HepG2 (cell line): Measurements from ENCODE around the gene PACS2. TPM values are rescaled to one million over a fixed set of nuclear protein-coding genes. Genes with fewer than 3 reads are reported as not detected.

Experiments
- ATAC-seq: fragments of 200-7000 bp; cut with Tn5 transposase; 3 replicates; pipeline ENCODE4 v1.9.1; 2020; ENCODE audit warnings: mild to moderate bottlenecking, moderate library complexity
- BruUV-seq: library from RNA; stranded (reverse); fragments of 400-500 nt; replicated peaks from 2 replicates; lab custom pipeline; 2021; lab: Mats Ljungman, UMichigan
- CTCF ChIA-PET: fragments of 300-600 bp; formaldehyde crosslinking; extraction: SDS; loops from one replicate; lab custom pipeline; 2021; ENCODE audit warnings: low total read pairs, inconsistent platforms, low intra/inter-chr PET ratio; lab: Yijun Ruan, JAX
- POLR2A ChIA-PET: fragments of 350-600 bp; sonication (Branson Sonifier 250); formaldehyde crosslinking; loops from one replicate; lab custom pipeline; 2020; ENCODE audit warnings: antibody characterized with exemption, inconsistent platforms; lab: Yijun Ruan, JAX
- DNase-seq: peaks from one replicate; pipeline ENCODE4 v3.0.0-alpha.2; 2015; ENCODE audit warnings: low spot score
- FAIRE-seq: peaks from 3 replicates; lab custom pipeline; 2011; peaks lifted over from hg19 to GRCh38; lab: Jason Lieb, UNC
- H2AFZ ChIP-seq: one replicate; pipeline ENCODE4 v1.6.1; 2011; ENCODE audit warnings: low read length, inconsistent platforms
- H3K27ac ChIP-seq: fragments of 300-600 bp; 3 replicates; pipeline ENCODE4 v1.8.0; 2011; ENCODE audit warnings: mixed run types, mild to moderate bottlenecking, mixed read lengths, low read length, inconsistent platforms; ENCODE audit not compliant: insufficient read depth; ENCODE audit errors: extremely low read length
- H3K27me3 ChIP-seq, 2 experiments: fragments of 200-600 bp in 1 of 2; 2 replicates in 1 of 2; 3 replicates in 1 of 2; pipeline versions ENCODE4 v1.6.0 to v1.8.0; 2011; ENCODE audit warnings: low read length in 2 of 2, mild to moderate bottlenecking in 2 of 2, moderate library complexity in 2 of 2, inconsistent platforms in 1 of 2; ENCODE audit not compliant: insufficient read depth in 2 of 2, control insufficient read depth in 1 of 2
- H3K36me3 ChIP-seq, 2 experiments: fragments of 200-600 bp in 1 of 2; replicated peaks in 1 of 2; 2 replicates in 1 of 2; 3 replicates in 1 of 2; pipeline versions ENCODE4 v1.5.1 to v1.8.0; 2011; ENCODE audit warnings: low read length in 2 of 2, inconsistent platforms in 1 of 2; ENCODE audit not compliant: insufficient read depth in 2 of 2, control insufficient read depth in 1 of 2
- H3K4me1 ChIP-seq: 2 replicates; pipeline ENCODE4 v1.5.1; 2012; ENCODE audit warnings: low read length, inconsistent platforms; ENCODE audit not compliant: insufficient read depth
- H3K4me2 ChIP-seq: 2 replicates; pipeline ENCODE4 v1.6.0; 2011; ENCODE audit warnings: low read depth, low read length, inconsistent platforms
- H3K4me3 ChIP-seq, 3 experiments: fragments of 200-600 bp in 1 of 3; sonication (generic), shearing (Covaris generic) in 1 of 3; replicated peaks in 1 of 3; 2 replicates each; pipeline ENCODE4 v1.5.1; 2011 to 2016; ENCODE audit warnings: low read length in 3 of 3, inconsistent platforms in 2 of 3, low read depth in 2 of 3, mild to moderate bottlenecking in 2 of 3, control low read depth in 1 of 3, mixed read lengths in 1 of 3; ENCODE audit not compliant: insufficient read depth in 1 of 3
- H3K79me2 ChIP-seq: one replicate; pipeline ENCODE4 v1.6.1; 2011; ENCODE audit warnings: low read length, inconsistent platforms; ENCODE audit not compliant: insufficient read depth
- H3K9ac ChIP-seq: 2 replicates; pipeline ENCODE4 v1.6.0; 2011; ENCODE audit warnings: mild to moderate bottlenecking, low read depth, low read length, inconsistent platforms; ENCODE audit not compliant: insufficient read depth
- H3K9me3 ChIP-seq: 2 replicates; pipeline ENCODE4 v1.5.1; 2012; ENCODE audit warnings: mild to moderate bottlenecking, low read length
- H4K20me1 ChIP-seq: 2 replicates; pipeline ENCODE4 v1.6.0; 2011; ENCODE audit warnings: inconsistent platforms, mild to moderate bottlenecking, low read length, moderate library complexity; ENCODE audit not compliant: insufficient read depth
- MAFF ChIP-seq: IDR thresholded peaks from 2 replicates; pipeline ENCODE4 v1.6.1; 2011; ENCODE audit warnings: low read depth, low read length, improper control_type of control experiment
- MAFK ChIP-seq, 2 experiments: IDR thresholded peaks in 1 of 2; conservative IDR thresholded peaks in 1 of 2; 2 replicates each; pipeline ENCODE4 v1.6.1; 2011; ENCODE audit warnings: improper control_type of control experiment in 2 of 2, low read length in 2 of 2
- ZNF572 ChIP-seq: sonication (generic); formaldehyde crosslinking; IDR thresholded peaks from 2 replicates; pipeline ENCODE4 v1.5.1; 2020; ENCODE audit warnings: mild to moderate bottlenecking, missing genetic modification reagents
- WGBS: methylation state at CpG from one replicate; pipeline ENCODE4 v1.1.6; 2017; ENCODE audit warnings: low lambda C conversion rate; 5-methylcytosine and 5-hydroxymethylcytosine counted together
- in situ Hi-C: cut with HindIII; loops from 2 replicates; pipeline ENCODE4 v1.10.0; 2017; ENCODE audit warnings: low pct_unique_long_range_greater_than_20kb; ENCODE audit not compliant: extremely low pct_ligation_motif_present
- intact Hi-C: fragments of 100-400 bp; cut with micrococcal nuclease; formaldehyde crosslinking; loops from one replicate; pipeline ENCODE4 v1.10.0; 2022; ENCODE audit not compliant: unreplicated experiment
- polyA plus RNA-seq, 8 experiments: library from polyadenylated mRNA; depleted of rRNA in 3 of 8; stranded (reverse) in 7 of 8; unstranded in 1 of 8; fragments of >200 nt; fragmentation: Illumina TruSeq in 4 of 8; extraction: Trizol in 4 of 8; gene quantifications; 2 replicates each; pipeline versions ENCODE4 v1.2.1 to v1.2.3, GENCODE V29; 2011 to 2016; ENCODE audit warnings: low read depth in 4 of 8, missing spikeins in 1 of 8, mixed read lengths in 1 of 8; ENCODE audit not compliant: insufficient read depth in 1 of 8
- total RNA-seq, 5 experiments: library from RNA; depleted of rRNA; stranded (reverse); fragments of >200 nt; fragmentation: Illumina TruSeq; extraction: Trizol; gene quantifications; 2 replicates each; pipeline ENCODE4 v1.2.3, GENCODE V29; 2016; ENCODE audit warnings: low read depth in 1 of 5
- TF ChIP-seq, protein P1 (sequence below): sonication (generic); formaldehyde crosslinking; IDR thresholded peaks from 2 replicates; pipeline ENCODE4 v1.4.0; 2020; ENCODE audit warnings: missing genetic modification reagents, borderline replicate concordance
- TF ChIP-seq, protein P2 (sequence below): IDR thresholded peaks from 2 replicates; pipeline ENCODE4 v1.6.1; 2018; ENCODE audit warnings: missing genetic modification reagents, mild to moderate bottlenecking, missing compliant biosample characterization

Gene PACS2
- total and polyA plus RNA-seq, 2 of the 13 experiments (the other 11 are each of a cell fraction or from before 2014, with no cell fraction given) = 23.6 to 27.6 TPM

DNA sequence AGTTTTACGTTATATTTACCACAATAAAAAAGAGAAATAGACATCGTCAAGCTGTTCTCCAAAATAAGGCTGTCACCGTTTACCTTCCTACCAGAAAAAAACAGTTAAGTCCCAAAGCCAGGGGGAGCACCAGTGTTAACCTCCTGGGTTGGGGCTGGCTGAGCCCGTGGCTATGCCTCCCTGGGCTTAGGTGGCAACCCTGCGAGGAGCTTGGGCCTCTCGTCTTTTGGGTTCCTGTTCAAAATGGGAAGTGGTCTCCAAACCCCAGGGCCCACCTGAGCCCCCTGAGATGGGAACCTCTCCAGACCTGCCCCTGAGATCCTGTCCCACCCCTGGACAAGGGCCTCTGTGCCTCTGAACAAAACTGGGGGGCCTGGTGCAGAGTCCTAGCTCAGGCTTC is 22.9 kb downstream of the PACS2 start (continued):
- TF ChIP-seq, protein P1, sequence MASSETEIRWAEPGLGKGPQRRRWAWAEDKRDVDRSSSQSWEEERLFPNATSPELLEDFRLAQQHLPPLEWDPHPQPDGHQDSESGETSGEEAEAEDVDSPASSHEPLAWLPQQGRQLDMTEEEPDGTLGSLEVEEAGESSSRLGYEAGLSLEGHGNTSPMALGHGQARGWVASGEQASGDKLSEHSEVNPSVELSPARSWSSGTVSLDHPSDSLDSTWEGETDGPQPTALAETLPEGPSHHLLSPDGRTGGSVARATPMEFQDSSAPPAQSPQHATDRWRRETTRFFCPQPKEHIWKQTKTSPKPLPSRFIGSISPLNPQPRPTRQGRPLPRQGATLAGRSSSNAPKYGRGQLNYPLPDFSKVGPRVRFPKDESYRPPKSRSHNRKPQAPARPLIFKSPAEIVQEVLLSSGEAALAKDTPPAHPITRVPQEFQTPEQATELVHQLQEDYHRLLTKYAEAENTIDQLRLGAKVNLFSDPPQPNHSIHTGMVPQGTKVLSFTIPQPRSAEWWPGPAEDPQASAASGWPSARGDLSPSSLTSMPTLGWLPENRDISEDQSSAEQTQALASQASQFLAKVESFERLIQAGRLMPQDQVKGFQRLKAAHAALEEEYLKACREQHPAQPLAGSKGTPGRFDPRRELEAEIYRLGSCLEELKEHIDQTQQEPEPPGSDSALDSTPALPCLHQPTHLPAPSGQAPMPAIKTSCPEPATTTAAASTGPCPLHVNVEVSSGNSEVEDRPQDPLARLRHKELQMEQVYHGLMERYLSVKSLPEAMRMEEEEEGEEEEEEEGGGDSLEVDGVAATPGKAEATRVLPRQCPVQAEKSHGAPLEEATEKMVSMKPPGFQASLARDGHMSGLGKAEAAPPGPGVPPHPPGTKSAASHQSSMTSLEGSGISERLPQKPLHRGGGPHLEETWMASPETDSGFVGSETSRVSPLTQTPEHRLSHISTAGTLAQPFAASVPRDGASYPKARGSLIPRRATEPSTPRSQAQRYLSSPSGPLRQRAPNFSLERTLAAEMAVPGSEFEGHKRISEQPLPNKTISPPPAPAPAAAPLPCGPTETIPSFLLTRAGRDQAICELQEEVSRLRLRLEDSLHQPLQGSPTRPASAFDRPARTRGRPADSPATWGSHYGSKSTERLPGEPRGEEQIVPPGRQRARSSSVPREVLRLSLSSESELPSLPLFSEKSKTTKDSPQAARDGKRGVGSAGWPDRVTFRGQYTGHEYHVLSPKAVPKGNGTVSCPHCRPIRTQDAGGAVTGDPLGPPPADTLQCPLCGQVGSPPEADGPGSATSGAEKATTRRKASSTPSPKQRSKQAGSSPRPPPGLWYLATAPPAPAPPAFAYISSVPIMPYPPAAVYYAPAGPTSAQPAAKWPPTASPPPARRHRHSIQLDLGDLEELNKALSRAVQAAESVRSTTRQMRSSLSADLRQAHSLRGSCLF (CRISPR knock-in tag) = no peak
- TF ChIP-seq, all 625 proteins: peak for 0

DNA sequence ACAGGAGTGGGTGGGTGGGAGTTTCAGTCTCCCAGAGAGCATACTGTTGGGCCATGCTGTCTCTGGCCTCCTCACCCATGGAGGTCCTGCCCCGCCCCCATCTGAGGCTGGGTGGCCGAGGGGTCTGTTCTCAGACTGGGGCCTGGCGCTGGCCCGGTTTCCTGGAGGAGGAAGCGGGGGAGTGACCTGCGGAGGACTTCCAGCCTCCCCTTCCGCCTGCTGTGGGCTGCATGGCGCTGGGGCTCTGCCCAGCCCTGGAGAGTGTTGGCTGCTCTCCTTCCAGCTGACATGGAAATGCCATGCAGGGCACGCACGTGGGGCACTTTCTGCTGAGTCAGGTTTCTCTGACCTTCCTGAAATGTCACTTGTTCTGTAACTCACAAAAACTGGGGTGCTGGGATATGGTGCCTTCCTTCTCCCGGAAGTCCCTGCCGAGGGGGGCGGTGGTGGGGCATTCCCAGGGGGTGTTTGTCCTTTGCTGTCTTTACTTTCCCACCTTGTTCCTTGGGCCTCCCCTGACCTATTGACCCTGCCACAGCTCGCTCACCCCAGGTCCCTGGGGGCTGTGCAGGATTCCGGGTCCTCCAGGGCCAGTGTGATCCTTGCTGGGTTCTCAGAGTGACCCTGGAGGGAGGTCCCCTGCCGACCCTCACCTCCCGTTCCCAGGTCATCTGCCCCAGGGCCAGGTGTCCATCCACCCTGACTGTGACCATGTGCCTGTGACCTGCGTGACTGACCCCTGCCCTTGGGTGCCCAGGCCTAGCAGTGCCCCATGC is 23.6 kb downstream of the PACS2 start:
- no TSS peak for BruUV-seq
- ChIA-PET CTCF (no interaction called here), POLR2A (no interaction called here)
- H3K4me3 ChIP-seq = no peak overlapping the region
- peaks cover 4% of the 10 kb centered on the region; the same call in 1 of the 2 replicates for H4K20me1 ChIP-seq
- in situ Hi-C loops (no loop called here), intact Hi-C loops (no loop called here)
- TF ChIP-seq MAFF (peak; percentile 96), MAFK (conservative IDR thresholded peaks at IDR 0.05 in 1 of 2, IDR thresholded peaks at IDR 0.05 in 1 of 2; ENCODE audit: low read length in 2 of 2) (peak; percentile 94 to 98), ZNF572 (CRISPR knock-in tag) (no peak)
- TF ChIP-seq, protein P2, sequence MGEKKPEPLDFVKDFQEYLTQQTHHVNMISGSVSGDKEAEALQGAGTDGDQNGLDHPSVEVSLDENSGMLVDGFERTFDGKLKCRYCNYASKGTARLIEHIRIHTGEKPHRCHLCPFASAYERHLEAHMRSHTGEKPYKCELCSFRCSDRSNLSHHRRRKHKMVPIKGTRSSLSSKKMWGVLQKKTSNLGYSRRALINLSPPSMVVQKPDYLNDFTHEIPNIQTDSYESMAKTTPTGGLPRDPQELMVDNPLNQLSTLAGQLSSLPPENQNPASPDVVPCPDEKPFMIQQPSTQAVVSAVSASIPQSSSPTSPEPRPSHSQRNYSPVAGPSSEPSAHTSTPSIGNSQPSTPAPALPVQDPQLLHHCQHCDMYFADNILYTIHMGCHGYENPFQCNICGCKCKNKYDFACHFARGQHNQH (CRISPR knock-in tag) = no peak
- peaks cover 2% of the 10 kb centered on the region for H3K79me2 ChIP-seq
- H3K27me3 ChIP-seq = no peaks in the 10 kb centered on the region
- no peak overlapping the region for H3K27ac ChIP-seq
- no peak overlapping the region for H3K4me2 ChIP-seq
- no peaks in the 10 kb centered on the region for H3K9me3 ChIP-seq
- H3K9ac ChIP-seq = no peak overlapping the region
- no peaks in the 10 kb centered on the region; a peak in 1 of 5 replicates for H3K36me3 ChIP-seq
- peaks cover 6% of the 10 kb centered on the region for H3K4me1 ChIP-seq
- H2AFZ ChIP-seq = no peak overlapping the region
- no peak for DNase-seq
- WGBS = 89% methylated on average over 7 of the region's 18 CpGs
- ATAC-seq = no peak
- no peak for FAIRE-seq
